Body of pancreas (tissue), 4 donors: ENCODE measurements around the gene SNTG2.

Source experiments
- CTCF ChIP-seq, 7 experiments: fragments of 450-650 bp in 4 of 7; fragments of 200-600 bp in 3 of 7; sonication (generic) in 3 of 7; IDR thresholded peaks; one replicate each; pipeline ENCODE4 v1.5.1; 2016 to 2019; ENCODE audit warnings: antibody characterized with exemption in 7 of 7
- POLR2A ChIP-seq, 3 donors: fragments of 450-650 bp; IDR thresholded peaks; one replicate each; pipeline ENCODE4 v1.6.1; 2016; ENCODE audit warnings: antibody characterized with exemption in 3 of 3, mild to moderate bottlenecking in 2 of 3

GRCh38 chr2:933734-934295 is 16.8 kb upstream of the SNTG2 start:
- TF ChIP-seq CTCF (IDR thresholded peaks at IDR 0.05) (no peak), POLR2A (IDR thresholded peaks at IDR 0.05) (no peak)
